DMS53 treated with DMSO at 0.1 percent for 48 hours (cell line): Measurements from ENCODE around the gene FREM3.

Source experiments
- DNase-seq: peaks from one replicate; lab custom pipeline; 2025; ENCODE audit not compliant: unreplicated experiment; lab: John Stamatoyannopoulos, UW

The FREM3 gene

DNA sequence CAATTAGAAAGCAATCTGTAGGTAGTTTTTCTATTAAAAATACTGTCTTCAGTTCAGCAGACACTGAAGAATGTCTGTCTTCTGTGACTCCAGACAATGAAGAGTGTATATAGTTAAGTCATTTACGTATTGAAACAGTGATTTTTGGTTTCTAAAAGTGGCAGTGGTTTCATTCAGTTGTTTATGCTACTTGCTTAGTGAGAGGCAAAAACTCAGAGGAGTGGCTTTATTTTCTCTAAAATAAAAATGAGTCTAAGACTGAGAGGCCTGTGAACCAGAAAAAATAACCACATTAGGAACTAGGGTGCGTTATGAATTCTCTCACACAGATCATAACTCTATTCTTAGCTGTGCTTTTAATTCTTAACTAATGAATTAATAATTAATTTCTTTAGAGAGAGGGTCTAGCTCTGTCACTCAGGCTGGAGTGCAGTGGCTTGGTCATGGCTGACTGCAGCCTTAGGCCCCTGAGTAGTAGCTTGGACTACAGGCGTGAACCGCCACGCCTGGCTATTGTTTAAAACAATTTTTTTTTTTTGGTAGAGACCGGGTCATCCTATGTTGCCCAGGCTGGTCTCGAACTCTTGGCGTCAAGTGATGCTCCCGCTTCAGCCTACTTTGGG is 31.4 kb downstream of the FREM3 start:
- DNase-seq: no peak

- no peak for DNase-seq
These were observed 33.0 kb downstream of the FREM3 start for GRCh38 chr4:143667461-143667860.

DNA sequence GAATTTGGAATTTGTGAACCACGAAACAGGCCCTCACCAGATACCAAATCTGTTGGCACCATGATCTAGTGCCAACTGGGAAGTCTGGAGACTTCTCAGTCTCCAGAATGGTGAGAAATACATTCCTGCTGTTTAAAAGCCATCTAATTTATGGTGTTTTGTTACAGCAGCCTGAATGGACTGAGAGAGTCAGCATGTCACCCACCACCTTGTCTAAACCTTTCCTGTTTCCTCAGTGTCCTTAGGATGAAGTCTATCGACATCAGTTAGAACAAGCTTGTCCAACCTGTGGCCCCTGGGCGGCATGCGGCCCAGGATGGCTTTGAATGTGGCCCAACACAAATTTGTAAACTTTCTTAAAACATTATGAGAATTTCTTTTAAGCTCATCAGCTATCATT is 42.1 kb downstream of the FREM3 start:
- DNase-seq: no peak

DNA sequence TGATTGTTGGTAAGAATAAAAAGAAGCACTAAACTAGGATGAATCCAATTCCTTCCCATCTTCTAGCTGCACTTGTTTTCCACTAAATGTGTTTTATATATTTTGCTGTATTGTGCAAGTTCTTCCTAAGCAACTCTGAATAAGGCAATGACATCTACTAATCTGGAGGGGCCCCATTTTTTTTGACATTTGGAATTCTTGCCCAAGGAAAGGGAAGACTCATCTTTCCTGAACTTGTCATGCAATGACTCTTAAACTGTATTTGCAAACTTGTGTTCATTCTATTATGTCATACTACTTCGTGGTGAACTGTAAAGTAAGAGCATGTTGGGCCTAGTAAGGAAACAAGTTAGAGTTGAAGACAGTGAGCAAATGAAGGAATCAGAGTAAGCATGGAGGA is 45.9 kb downstream of the FREM3 start:
- no peak for DNase-seq

DNA sequence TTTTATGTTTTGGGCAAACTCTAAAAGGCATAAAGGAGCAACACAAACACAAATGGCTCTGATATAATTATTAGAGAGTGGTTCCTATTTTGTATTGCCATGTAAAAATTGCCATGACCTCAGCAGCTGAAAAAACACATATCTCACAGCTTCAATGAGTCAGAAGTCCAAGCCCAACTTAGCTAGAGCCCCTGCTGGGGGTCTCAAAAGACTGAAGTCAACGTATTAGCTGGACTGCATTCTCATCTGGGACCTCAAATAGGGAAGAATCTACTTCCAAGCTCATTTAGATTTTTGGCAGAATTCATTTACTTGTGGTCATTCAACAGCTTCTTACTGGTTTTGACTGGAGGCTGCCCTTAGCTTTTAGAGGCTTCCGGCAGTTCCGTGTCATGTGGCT is 47.4 kb downstream of the FREM3 start:
- DNase-seq: no peak

DNA sequence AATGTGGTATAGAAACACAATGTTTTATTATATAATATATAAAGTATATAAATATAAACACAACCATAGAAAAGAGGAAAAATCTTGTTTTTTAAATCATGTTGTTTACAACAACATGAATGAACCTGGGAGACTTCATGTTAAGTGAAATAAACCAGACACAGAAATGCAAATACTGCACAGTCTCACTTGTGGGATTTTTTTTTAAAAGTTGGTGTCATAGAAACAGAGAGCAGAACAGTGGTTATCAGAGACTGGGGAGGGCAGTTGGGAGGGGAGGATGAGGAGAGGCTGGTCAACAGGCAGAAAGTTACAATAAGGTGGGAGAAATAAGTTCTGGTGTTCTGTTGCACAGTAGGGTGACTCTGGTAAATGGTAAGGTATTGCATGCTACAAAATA is 57.1 kb downstream of the FREM3 start:
- DNase-seq: no peak

DNA sequence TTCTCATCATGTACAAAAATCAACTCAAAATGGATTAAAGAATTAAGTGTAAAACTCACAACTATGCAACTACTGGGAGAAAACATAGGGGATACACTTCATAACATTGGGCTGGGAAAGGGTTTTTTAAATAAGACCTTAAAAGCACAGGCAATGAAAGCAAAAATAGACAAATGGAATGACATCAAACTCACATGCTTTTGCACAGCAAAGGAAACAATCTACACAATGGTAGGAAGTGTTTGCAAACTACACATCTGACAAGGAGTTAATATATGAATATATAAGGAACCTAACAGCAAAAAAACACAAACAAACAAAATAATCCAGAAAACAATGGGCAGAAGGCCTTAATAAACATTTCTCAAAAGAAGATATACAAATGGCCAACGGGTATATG is 57.9 kb downstream of the FREM3 start:
- no peak for DNase-seq

- DNase-seq: no peak
These were observed 59.1 kb downstream of the FREM3 start for GRCh38 chr4:143641361-143641760.

DNA sequence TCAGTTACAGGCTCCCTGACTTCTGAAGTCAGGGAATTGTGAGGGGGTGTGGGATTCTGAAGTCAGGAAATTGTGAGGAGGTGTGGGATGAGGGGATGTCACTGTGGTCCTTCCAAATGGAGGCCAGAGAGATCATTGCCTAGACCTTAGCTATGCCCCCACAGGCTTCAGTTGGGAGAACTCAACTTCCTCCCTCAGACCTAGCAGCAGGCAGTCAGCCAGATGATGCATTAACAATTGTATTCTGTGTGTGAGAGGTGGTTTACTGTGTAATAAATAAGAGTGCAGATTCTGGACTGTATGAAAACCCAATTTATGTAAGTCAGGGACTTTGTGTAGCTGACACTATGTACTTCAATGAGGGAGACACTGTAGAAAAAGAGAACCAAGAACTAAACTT is 65.7 kb downstream of the FREM3 start:
- DNase-seq: no peak

- no peak for DNase-seq
These were observed 66.6 kb downstream of the FREM3 start for GRCh38 chr4:143633833-143634232.

GRCh38 chr4:143626134-143626911 is 74.2 kb downstream of the FREM3 start:
- no peak for DNase-seq

GRCh38 chr4:143625632-143626031 is 74.8 kb downstream of the FREM3 start:
- DNase-seq: no peak

DNA sequence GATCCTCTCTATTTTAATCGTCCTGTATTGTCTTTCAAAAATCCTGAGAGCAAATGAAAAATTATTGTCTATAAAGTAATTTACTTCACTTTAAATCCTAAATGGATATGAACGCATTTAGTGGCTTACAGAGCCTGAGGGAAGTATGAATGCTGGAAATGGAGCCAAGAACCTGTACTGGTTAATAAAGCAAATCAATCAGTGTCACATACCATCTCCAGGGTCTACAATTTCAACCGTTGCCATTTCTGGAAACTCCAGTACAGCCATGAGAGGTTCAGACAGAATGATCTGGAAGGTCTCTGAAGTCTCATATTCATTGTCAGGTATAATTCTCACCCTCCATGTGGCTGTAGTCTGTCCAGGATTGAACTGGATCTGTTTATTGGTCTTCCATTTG is 76.6 kb downstream of the FREM3 start:
- no peak for DNase-seq

DNA sequence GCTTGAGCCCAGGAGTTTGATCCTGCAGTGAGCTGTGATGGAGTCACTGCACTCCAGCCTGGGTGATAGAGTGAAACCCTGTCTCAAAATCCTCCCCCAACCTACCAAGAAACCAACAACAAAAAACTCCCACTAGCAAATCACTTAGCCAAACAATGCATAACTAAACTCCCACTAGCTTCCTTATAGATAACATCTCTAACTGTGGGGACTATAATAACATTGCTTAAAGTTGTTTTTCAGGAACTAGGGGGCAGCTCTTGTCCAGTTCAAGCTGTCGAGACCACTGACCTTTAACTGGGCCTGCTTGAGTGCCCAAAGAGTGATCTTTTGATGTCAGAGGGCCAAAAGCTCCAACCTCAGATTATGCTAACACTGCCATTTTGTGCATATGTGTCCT is 81.7 kb downstream of the FREM3 start:
- DNase-seq: no peak

DNA sequence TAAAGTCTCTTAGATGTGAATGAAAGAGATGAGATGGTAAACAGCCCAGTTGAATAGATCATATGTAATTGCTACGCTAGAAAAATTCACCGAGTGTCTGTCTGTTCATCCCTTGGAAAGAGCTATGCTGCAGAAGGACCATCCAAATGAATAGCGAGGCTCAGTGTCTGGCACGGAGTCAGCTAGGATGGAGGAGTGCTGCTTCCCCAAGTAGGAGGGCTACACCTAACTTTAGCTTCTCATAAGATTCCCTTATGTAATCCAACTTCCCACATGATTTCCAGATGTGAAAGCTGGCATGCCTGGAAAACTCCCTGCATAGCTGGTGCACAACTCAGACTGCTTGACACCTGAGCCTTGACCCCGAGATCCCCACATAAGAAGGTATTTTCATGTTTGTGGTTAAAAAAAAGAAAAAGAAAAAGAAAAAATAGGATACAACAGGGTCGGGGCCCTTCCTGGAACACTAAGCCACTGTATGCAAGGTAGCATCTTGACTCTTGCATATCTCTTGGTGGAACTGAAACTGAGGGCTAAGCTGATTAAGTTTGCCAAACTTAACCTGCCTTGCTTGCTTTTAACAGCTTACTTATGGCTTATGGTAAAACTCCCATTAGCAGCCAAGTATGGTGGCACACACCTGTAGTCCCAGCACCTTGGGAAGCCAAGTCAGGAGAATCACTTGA is 82.3 kb downstream of the FREM3 start:
- no peak for DNase-seq

DNA sequence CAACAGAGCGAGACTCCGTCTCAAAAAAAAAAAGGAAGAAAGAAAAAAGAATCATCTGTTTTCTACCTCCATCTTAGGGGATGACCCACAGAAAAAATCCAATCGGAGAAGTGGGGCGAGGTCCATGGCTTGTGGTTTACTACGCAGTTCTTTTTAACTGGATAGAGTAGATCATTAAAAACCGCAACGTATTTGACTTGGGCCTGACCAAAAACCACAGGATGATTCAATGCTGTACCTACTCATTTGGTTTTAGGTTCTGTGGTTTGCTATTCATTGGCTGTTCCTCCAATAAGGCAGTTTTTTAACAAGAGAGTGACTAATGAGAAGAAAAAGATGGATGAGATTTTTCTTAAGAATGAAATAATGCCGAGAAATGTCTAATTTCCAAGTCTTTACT is 83.7 kb downstream of the FREM3 start:
- DNase-seq: no peak

DNA sequence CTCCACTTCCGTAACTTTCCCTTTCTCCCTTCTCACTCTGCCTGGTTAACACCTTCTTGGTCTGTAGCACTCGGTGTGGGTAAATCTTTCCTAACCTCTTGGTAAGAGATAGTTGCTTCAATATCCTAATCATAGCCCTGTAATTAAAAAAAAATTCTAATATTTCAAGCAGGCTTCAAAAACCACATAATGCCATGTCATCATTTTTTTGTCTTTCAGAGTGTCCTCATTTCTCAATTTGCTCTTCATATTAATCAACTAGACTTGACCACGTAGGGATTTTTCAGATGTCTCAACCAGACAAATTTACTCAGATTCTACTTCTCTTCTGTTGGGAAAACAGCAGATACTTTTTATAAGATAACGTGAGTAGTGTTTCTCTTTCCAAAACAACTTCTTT is 91.0 kb downstream of the FREM3 start:
- DNase-seq: no peak

DNA sequence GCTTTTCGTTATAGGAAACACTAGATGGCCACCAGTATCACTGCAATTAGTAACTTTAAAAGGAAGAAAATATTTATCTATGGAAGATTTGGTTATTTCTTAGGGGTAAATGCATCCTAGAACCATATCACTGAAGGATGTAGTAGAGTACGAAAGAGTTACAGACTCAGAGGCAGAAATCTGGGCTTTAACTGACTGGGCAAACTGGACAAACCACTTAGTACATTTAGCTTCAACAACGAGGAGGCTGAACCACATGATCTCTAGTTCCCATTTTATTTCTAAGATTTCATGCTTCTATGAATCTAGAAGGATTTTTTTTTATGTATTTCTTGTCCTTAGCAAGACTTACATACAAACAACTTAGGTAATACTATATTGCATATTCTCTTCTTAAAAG is 94.0 kb downstream of the FREM3 start:
- DNase-seq: no peak

DNA sequence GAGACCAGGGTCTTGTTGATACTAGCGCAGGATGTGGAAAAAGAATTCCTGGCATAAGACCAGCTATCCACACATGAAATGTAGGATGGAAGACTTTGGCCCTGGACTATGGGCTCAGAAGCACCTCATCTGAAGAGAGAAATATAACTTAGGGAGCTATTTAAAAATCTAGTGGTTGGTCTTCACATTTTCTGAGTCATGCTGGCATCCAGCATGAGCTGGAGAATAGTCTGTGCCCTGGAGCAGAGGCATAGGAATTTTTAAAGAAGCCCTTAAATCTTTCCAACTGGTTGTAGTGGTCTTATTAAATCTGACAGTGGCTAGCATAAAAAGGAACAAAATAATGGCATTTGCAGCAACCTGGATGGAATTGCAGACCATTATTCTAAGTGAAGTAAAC is 100.6 kb downstream of the FREM3 start:
- no peak for DNase-seq

DNA sequence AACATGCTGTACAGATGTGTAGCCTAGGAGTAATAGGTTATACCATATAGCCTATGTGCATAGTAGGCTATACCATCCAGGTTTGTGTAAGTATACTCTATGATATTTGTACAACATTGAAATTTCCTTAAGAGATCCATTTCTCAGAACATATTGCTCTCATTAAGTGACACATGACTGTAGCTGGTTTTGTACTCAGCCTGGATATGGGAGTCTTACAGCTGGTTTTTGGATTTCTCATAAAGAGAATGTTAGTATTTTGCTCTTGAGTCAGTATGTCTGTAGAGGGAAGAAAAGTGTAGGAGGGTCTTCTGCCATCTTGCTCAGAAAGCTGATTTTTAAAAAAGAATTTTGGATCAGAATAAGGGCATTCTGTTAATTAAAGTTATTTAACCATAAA is 101.7 kb downstream of the FREM3 start:
- DNase-seq: no peak

DNA sequence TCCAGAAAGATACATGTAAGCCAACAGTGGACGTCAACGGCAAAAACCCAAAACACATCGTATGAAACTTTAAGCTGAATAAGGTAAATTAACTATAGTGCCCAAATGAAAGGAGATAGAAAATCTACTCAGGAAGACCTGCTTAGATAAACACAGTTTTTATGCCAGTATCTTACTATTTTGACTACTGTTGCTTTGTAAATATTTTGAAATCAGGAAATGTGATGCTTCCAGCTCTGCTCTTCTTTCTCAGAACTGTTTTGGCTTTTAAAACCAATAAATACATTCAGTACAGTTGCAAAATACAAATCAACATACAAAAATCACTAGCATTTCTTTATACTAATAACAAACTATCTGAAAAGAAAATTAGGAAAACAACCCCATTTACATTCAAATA is 103.2 kb downstream of the FREM3 start:
- no peak for DNase-seq

- peak; percentile 5 for DNase-seq
These were observed 112.8 kb downstream of the FREM3 start for GRCh38 chr4:143587703-143588102.
